Gastrocnemius medialis (tissue), 4 donors: ENCODE data around the gene PSAP.

ENCODE experiments used
- POLR2A ChIP-seq, 2 donors: fragments of 450-650 bp; IDR thresholded peaks; one replicate each; pipeline ENCODE4 v1.6.1; 2017; ENCODE audit warnings: antibody characterized with exemption in 2 of 2, mild to moderate bottlenecking in 2 of 2, moderate library complexity in 2 of 2
- TF ChIP-seq, protein P1 (sequence below), 5 experiments: fragments of 450-650 bp in 3 of 5; fragments of 200-600 bp in 2 of 5; sonication (generic) in 2 of 5; IDR thresholded peaks in 4 of 5; conservative IDR thresholded peaks in 1 of 5; 1 replicate in 4 of 5; 2 replicates in 1 of 5; pipeline ENCODE4 v1.5.1; 2016 to 2019; ENCODE audit warnings: antibody characterized with exemption in 5 of 5, mild to moderate bottlenecking in 3 of 5, moderate library complexity in 3 of 5

DNA sequence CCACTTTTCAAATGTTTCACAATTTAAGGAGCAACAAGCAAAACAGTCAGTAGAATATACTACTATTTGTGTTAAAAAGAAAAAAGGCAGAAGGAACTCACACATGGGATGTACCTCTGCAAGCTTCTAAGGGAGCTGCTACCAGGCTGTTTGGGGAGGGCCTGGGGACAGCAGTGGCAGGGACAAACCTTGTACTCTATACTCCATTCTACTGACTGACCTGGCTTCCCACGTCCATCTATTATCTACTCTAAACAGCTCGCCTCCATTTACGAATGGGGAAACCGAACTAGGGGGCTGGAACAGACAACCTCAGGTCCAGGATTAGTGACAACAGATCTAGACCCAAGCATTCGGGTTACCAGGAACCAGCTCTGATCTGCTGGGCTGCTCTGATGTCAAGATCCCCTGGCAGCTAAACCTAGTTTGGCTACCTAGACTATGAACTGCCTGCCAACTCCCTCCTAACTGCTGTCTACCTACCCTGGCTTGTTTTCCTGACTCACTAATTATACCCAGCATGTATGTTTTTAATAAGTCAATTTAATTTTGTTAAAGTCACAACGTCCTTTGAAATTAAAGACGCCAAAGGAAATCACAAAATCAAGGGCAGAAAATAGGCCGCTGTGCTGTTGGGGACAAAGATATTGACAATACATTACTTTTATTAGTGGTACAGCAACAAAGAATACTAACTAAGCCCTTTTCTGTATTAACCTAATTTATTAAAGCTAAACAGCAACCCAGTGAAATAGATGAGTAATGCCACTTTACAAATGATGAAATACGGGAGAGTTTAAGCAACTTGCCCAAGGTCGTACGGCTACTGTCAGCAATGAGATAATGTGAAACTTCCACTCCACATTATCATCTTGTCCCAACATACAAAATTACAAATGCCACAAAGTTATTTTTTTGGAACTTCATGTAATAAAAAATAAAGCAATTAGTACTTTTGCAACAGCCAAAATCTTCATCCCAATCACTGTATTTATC, 5.3 kb downstream of the PSAP start:
- TF ChIP-seq, protein P1, sequence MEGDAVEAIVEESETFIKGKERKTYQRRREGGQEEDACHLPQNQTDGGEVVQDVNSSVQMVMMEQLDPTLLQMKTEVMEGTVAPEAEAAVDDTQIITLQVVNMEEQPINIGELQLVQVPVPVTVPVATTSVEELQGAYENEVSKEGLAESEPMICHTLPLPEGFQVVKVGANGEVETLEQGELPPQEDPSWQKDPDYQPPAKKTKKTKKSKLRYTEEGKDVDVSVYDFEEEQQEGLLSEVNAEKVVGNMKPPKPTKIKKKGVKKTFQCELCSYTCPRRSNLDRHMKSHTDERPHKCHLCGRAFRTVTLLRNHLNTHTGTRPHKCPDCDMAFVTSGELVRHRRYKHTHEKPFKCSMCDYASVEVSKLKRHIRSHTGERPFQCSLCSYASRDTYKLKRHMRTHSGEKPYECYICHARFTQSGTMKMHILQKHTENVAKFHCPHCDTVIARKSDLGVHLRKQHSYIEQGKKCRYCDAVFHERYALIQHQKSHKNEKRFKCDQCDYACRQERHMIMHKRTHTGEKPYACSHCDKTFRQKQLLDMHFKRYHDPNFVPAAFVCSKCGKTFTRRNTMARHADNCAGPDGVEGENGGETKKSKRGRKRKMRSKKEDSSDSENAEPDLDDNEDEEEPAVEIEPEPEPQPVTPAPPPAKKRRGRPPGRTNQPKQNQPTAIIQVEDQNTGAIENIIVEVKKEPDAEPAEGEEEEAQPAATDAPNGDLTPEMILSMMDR (IDR thresholded peaks at IDR 0.05 in 4 of 5, conservative IDR thresholded peaks at IDR 0.05 in 1 of 5), result no peak
- no peak for TF ChIP-seq POLR2A (IDR thresholded peaks at IDR 0.05)
